Trophoblast cell (in vitro differentiated cells and primary cell): ENCODE data around the gene GXYLT1.

ENCODE experiments used
- DNase-seq, 2 donors: peaks; one replicate each; pipeline ENCODE4 v3.0.0-alpha.2; 2016
- H2AFZ ChIP-seq: 2 replicates; pipeline ENCODE4 v1.6.1; 2013; ENCODE audit warnings: low read length, moderate library complexity, mild to moderate bottlenecking; ENCODE audit not compliant: insufficient read depth, poor library complexity
- H2AK5ac ChIP-seq: 2 replicates; pipeline ENCODE4 v1.6.1; 2013; ENCODE audit warnings: mild to moderate bottlenecking, low read length
- H2BK120ac ChIP-seq: 2 replicates; pipeline ENCODE4 v1.6.1; 2013; ENCODE audit warnings: low read length, mild to moderate bottlenecking, moderate library complexity; ENCODE audit not compliant: insufficient read depth, poor library complexity
- H2BK12ac ChIP-seq: 2 replicates; pipeline ENCODE4 v1.6.1; 2013; ENCODE audit warnings: mild to moderate bottlenecking, low read length, moderate library complexity
- H2BK5ac ChIP-seq: 2 replicates; pipeline ENCODE4 v1.6.1; 2013; ENCODE audit warnings: low read length, low read depth, moderate library complexity, mild to moderate bottlenecking; ENCODE audit not compliant: poor library complexity
- H3K14ac ChIP-seq: 2 replicates; pipeline ENCODE4 v1.6.1; 2013; ENCODE audit warnings: mild to moderate bottlenecking, low read length
- H3K18ac ChIP-seq: 2 replicates; pipeline ENCODE4 v1.6.1; 2013; ENCODE audit warnings: mild to moderate bottlenecking, low read length
- H3K23ac ChIP-seq: 2 replicates; pipeline ENCODE4 v1.6.1; 2013; ENCODE audit warnings: low read length
- H3K27ac ChIP-seq: 2 replicates; pipeline ENCODE4 v1.5.1; 2013; ENCODE audit warnings: low read depth, mild to moderate bottlenecking, inconsistent platforms, low read length, moderate library complexity
- H3K27me3 ChIP-seq: 2 replicates; pipeline ENCODE4 v1.6.1; 2013; ENCODE audit warnings: inconsistent platforms, mild to moderate bottlenecking, low read length, moderate library complexity; ENCODE audit not compliant: insufficient read depth
- H3K36me3 ChIP-seq, 2 experiments: 1 replicate in 1 of 2; 2 replicates in 1 of 2; pipeline ENCODE4 v1.6.1; 2013; ENCODE audit warnings: low read length in 2 of 2, mild to moderate bottlenecking in 2 of 2, moderate library complexity in 1 of 2; ENCODE audit not compliant: insufficient read depth in 2 of 2, control insufficient read depth in 1 of 2
- H3K4ac ChIP-seq: 2 replicates; pipeline ENCODE4 v1.6.1; 2013; ENCODE audit warnings: low read depth, mild to moderate bottlenecking, low read length, moderate library complexity
- H3K4me1 ChIP-seq, 2 experiments: 1 replicate in 1 of 2; 2 replicates in 1 of 2; pipeline ENCODE4 v1.6.1; 2013; ENCODE audit warnings: low read length in 2 of 2, mild to moderate bottlenecking in 2 of 2, moderate library complexity in 1 of 2; ENCODE audit not compliant: insufficient read depth in 2 of 2, control insufficient read depth in 1 of 2
- H3K4me2 ChIP-seq: 2 replicates; pipeline ENCODE4 v1.6.1; 2013; ENCODE audit warnings: inconsistent platforms, mild to moderate bottlenecking, low read length, moderate library complexity
- H3K4me3 ChIP-seq: 2 replicates; pipeline ENCODE4 v1.5.1; 2013; ENCODE audit warnings: mild to moderate bottlenecking, low read depth, low read length, inconsistent platforms
- H3K79me1 ChIP-seq: one replicate; pipeline ENCODE4 v1.6.1; 2013; ENCODE audit warnings: low read length
- H3K79me2 ChIP-seq: 2 replicates; pipeline ENCODE4 v1.6.1; 2013; ENCODE audit warnings: low read length, mild to moderate bottlenecking; ENCODE audit not compliant: control insufficient read depth, insufficient read depth, poor library complexity
- H3K9ac ChIP-seq: 2 replicates; pipeline ENCODE4 v1.6.1; 2013; ENCODE audit warnings: mild to moderate bottlenecking, low read length
- H3K9me3 ChIP-seq: 2 replicates; pipeline ENCODE4 v1.6.1; 2013; ENCODE audit warnings: low read depth, mild to moderate bottlenecking, control low read depth, inconsistent platforms, low read length; ENCODE audit not compliant: insufficient read depth
- H4K12ac ChIP-seq: 2 replicates; pipeline ENCODE4 v1.6.1; 2013; ENCODE audit warnings: low read depth, mild to moderate bottlenecking, low read length, moderate library complexity
- H4K8ac ChIP-seq: 2 replicates; pipeline ENCODE4 v1.6.1; 2013; ENCODE audit warnings: low read depth, mild to moderate bottlenecking, low read length, moderate library complexity
- H4K91ac ChIP-seq: one replicate; pipeline ENCODE4 v1.6.1; 2013; ENCODE audit warnings: low read depth, mild to moderate bottlenecking, low read length, moderate library complexity
- WGBS: extraction: QIAGEN DNeasy Blood & Tissue Kit; methylation state at CpG from one replicate; pipeline ENCODE4 v1.1.7; 2013; ENCODE audit warnings: missing lambda C conversion rate; ENCODE audit not compliant: insufficient read length, insufficient coverage; ENCODE audit errors: extremely low coverage; 5-methylcytosine and 5-hydroxymethylcytosine counted together

The GXYLT1 gene

DNA sequence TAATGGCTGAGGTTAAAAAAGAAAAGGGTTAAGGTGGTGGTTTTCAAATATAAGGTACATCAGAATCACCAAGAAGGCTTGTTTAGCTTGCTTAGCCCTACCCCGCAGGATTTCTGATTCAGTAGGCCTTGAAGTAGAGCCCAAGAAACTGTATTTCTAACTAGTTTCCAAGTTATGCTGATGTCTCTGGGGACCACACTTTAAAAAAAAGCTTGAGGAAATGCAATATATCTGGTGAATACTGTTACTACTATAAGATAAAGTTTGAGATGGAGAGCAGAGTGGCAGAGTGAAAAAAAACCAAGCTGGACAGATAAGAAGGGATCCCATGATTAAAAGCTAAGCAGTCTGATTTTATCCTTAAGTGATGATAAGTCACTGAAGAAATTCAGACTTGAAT is 18.3 kb upstream of the GXYLT1 start:
- no peak overlapping the region for H4K12ac ChIP-seq
- no peak overlapping the region for H2BK12ac ChIP-seq
- no CpG with 5 or more reads among the region's 1 CpG for WGBS
- H3K4me2 ChIP-seq: no peak overlapping the region
- no peaks in the 10 kb centered on the region for H3K79me2 ChIP-seq
- H2AK5ac ChIP-seq: no peak overlapping the region
- H3K79me1 ChIP-seq: no peaks in the 10 kb centered on the region
- H3K36me3 ChIP-seq: peaks cover 0 to 2% of the 10 kb centered on the region in 2 experiments
- H2BK5ac ChIP-seq: no peak overlapping the region
- H4K91ac ChIP-seq: no peak overlapping the region
- no peak overlapping the region for H2BK120ac ChIP-seq
- no peaks in the 10 kb centered on the region for H3K9me3 ChIP-seq
- no peak for DNase-seq
- H2AFZ ChIP-seq: no peak overlapping the region
- H3K14ac ChIP-seq: no peak overlapping the region
- H3K18ac ChIP-seq: no peak overlapping the region
- no peak overlapping the region for H4K8ac ChIP-seq
- no peak overlapping the region for H3K9ac ChIP-seq
- H3K27ac ChIP-seq: no peak overlapping the region
- no peak overlapping the region for H3K23ac ChIP-seq
- no peak overlapping the region for H3K4ac ChIP-seq
- no peaks in the 10 kb centered on the region for H3K27me3 ChIP-seq
- no peak overlapping the region for H3K4me3 ChIP-seq
- H3K4me1 ChIP-seq: no peaks in the 10 kb centered on the region

GRCh38 chr12:42162193-42162592 is 17.5 kb upstream of the GXYLT1 start:
- no peak overlapping the region for H2BK120ac ChIP-seq
- H3K23ac ChIP-seq: no peak overlapping the region

DNA sequence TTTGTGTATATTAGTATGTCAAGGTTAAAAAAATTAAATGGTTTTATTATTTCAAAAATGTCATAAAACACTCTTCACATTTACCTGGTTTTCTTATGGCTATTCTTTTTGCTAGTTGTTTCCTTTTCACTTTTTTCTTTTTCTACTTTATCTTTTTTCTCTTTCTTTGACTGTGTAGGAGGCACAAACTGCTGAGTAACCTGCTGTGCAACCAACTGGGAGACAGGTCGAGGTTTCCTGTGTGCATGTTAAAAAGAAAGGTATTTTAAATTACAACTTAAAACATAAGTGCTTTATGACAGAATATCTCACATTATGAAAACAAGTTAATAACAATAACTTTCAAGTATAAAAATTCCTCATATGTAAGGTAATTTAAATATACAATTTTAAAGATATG is 16.9 kb upstream of the GXYLT1 start:
- no peak overlapping the region for H2AFZ ChIP-seq
- H3K9me3 ChIP-seq: no peaks in the 10 kb centered on the region
- no peak overlapping the region for H3K14ac ChIP-seq
- DNase-seq: no peak
- H3K4me2 ChIP-seq: no peak overlapping the region
- no peak overlapping the region for H3K27ac ChIP-seq
- no peak overlapping the region for H3K4ac ChIP-seq
- H3K79me2 ChIP-seq: no peaks in the 10 kb centered on the region
- H3K18ac ChIP-seq: no peak overlapping the region
- WGBS: no CpG with 5 or more reads among the region's 1 CpG
- no peaks in the 10 kb centered on the region for H3K79me1 ChIP-seq
- no peak overlapping the region for H2BK5ac ChIP-seq
- H2AK5ac ChIP-seq: no peak overlapping the region
- H2BK120ac ChIP-seq: no peak overlapping the region
- no peaks in the 10 kb centered on the region for H3K27me3 ChIP-seq
- H4K8ac ChIP-seq: no peak overlapping the region
- no peak overlapping the region for H4K91ac ChIP-seq
- H2BK12ac ChIP-seq: no peak overlapping the region
- no peaks in the 10 kb centered on the region for H3K4me1 ChIP-seq
- no peak overlapping the region for H3K4me3 ChIP-seq
- no peak overlapping the region for H3K23ac ChIP-seq
- no peak overlapping the region for H3K9ac ChIP-seq
- peaks cover 0 to 2% of the 10 kb centered on the region in 2 experiments for H3K36me3 ChIP-seq
- no peak overlapping the region for H4K12ac ChIP-seq

More at GRCh38 chr12:42162193-42162592, 17.5 kb upstream of the GXYLT1 start:
- Histone ChIP-seq H3K9ac (no peak overlapping the region), H2AK5ac (no peak overlapping the region), H3K27me3 (no peaks in the 10 kb centered on the region), H4K12ac (no peak overlapping the region), H2AFZ (no peak overlapping the region), H3K79me1 (no peaks in the 10 kb centered on the region), H3K18ac (no peak overlapping the region), H4K8ac (no peak overlapping the region), H3K14ac (no peak overlapping the region), H3K4me1 (no peaks in the 10 kb centered on the region), H3K79me2 (no peaks in the 10 kb centered on the region), H2BK5ac (no peak overlapping the region), H3K9me3 (no peaks in the 10 kb centered on the region), H4K91ac (no peak overlapping the region), H3K4me3 (no peak overlapping the region), H3K4me2 (no peak overlapping the region), H3K4ac (no peak overlapping the region), H2BK12ac (no peak overlapping the region), H3K27ac (no peak overlapping the region), H3K36me3 (peaks cover 0 to 2% of the 10 kb centered on the region in 2 experiments)
- DNase-seq: peak; percentile 41 to 68

DNA sequence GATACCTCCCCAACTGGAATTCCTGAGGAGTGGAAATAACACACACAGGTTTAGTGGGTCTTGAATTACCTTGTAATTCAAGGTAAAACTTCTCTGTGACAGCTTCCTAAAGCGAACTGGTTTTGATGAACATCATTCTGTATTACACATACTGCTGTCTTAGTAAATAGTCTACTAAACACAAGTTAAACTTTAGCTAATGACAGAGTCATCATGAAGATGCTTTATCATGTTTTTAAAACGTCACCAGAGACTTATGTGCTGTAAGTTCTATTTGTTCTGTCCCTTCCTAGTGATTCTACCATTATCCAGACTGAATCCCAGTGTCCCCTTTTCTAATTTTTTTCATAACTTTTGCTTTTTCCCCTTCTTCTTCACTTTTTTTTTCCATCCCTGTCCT is 11.6 kb upstream of the GXYLT1 start:
- Histone ChIP-seq H3K4me2 (no peak overlapping the region), H3K27me3 (no peaks in the 10 kb centered on the region), H2BK120ac (no peak overlapping the region), H3K18ac (no peak overlapping the region), H2AK5ac (no peak overlapping the region), H3K79me2 (no peaks in the 10 kb centered on the region), H3K27ac (no peak overlapping the region), H4K12ac (no peak overlapping the region), H3K4ac (no peak overlapping the region), H3K23ac (no peak overlapping the region), H3K9me3 (no peaks in the 10 kb centered on the region), H4K91ac (no peak overlapping the region), H3K4me3 (no peak overlapping the region), H3K9ac (no peak overlapping the region), H4K8ac (no peak overlapping the region), H3K36me3 (no peaks in the 10 kb centered on the region), H3K79me1 (no peaks in the 10 kb centered on the region), H2AFZ (no peak overlapping the region), H3K4me1 (no peaks in the 10 kb centered on the region), H3K14ac (no peak overlapping the region), H2BK5ac (no peak overlapping the region), H2BK12ac (no peak overlapping the region)
- no peak for DNase-seq
- no CpG with 5 or more reads among the region's 2 CpGs for WGBS
